Astrocyte (in vitro differentiated cells and primary cell): ENCODE measurements around the gene INSRR. TPM values are rescaled to one million over a fixed set of nuclear protein-coding genes. Genes with fewer than 3 reads are reported as not detected.

Experiments used
- DNase-seq: peaks from one replicate; pipeline ENCODE4 v3.0.0-alpha.2; 2010; ENCODE audit warnings: low read depth
- FAIRE-seq: peaks from 2 replicates; lab custom pipeline; 2011; peaks lifted over from hg19 to GRCh38; lab: Jason Lieb, UNC
- H2AFZ ChIP-seq: 2 replicates; pipeline ENCODE4 v1.6.0; 2012; ENCODE audit warnings: low read depth, low read length, inconsistent platforms
- H3K27ac ChIP-seq: 2 replicates; pipeline ENCODE4 v1.5.1; 2011; ENCODE audit warnings: low read depth, low read length, inconsistent platforms
- H3K27me3 ChIP-seq: 2 replicates; pipeline ENCODE4 v1.6.0; 2011; ENCODE audit warnings: low read length, inconsistent platforms; ENCODE audit not compliant: insufficient read depth
- H3K36me3 ChIP-seq: 2 replicates; pipeline ENCODE4 v1.5.1; 2011; ENCODE audit warnings: low read length, inconsistent platforms; ENCODE audit not compliant: insufficient read depth
- H3K4me1 ChIP-seq: 2 replicates; pipeline ENCODE4 v1.5.1; 2011; ENCODE audit warnings: low read length, inconsistent platforms; ENCODE audit not compliant: insufficient read depth
- H3K4me2 ChIP-seq: 2 replicates; pipeline ENCODE4 v1.6.0; 2012; ENCODE audit warnings: low read length, inconsistent platforms
- H3K4me3 ChIP-seq: 2 replicates; pipeline ENCODE4 v1.5.1; 2011; ENCODE audit warnings: low read depth, mild to moderate bottlenecking, low read length, inconsistent platforms; ENCODE audit not compliant: insufficient read depth
- H3K79me2 ChIP-seq: 2 replicates; pipeline ENCODE4 v1.6.0; 2012; ENCODE audit warnings: mild to moderate bottlenecking, low read length, inconsistent platforms; ENCODE audit not compliant: insufficient read depth
- H3K9ac ChIP-seq: 2 replicates; pipeline ENCODE4 v1.6.0; 2012; ENCODE audit warnings: mild to moderate bottlenecking, low read length, inconsistent platforms
- H3K9me3 ChIP-seq: 2 replicates; pipeline ENCODE4 v1.5.1; 2012; ENCODE audit warnings: low read depth, mild to moderate bottlenecking, low read length, inconsistent platforms; ENCODE audit not compliant: insufficient read depth
- H4K20me1 ChIP-seq: 2 replicates; pipeline ENCODE4 v1.6.0; 2012; ENCODE audit warnings: low read length, inconsistent platforms; ENCODE audit not compliant: insufficient read depth
- H3K27ac Mint-ChIP-seq: one replicate; pipeline ENCODE4 v1.8.0; 2021; ENCODE audit warnings: mild to moderate bottlenecking, mixed read lengths; ENCODE audit not compliant: unreplicated experiment
- H3K27me3 Mint-ChIP-seq: one replicate; pipeline ENCODE4 v1.8.0; 2021; ENCODE audit warnings: low read depth, mixed read lengths; ENCODE audit not compliant: unreplicated experiment
- H3K36me3 Mint-ChIP-seq: one replicate; pipeline ENCODE4 v1.8.0; 2021; ENCODE audit warnings: low read depth, mixed read lengths; ENCODE audit not compliant: unreplicated experiment
- H3K4me1 Mint-ChIP-seq: one replicate; pipeline ENCODE4 v1.8.0; 2021; ENCODE audit warnings: low read depth, mixed read lengths; ENCODE audit not compliant: unreplicated experiment
- H3K4me3 Mint-ChIP-seq: one replicate; pipeline ENCODE4 v1.8.0; 2021; ENCODE audit warnings: mild to moderate bottlenecking, moderate library complexity, mixed read lengths; ENCODE audit not compliant: unreplicated experiment
- H3K9me3 Mint-ChIP-seq: one replicate; pipeline ENCODE4 v1.8.0; 2021; ENCODE audit warnings: mild to moderate bottlenecking, mixed read lengths; ENCODE audit not compliant: unreplicated experiment
- EZH2 ChIP-seq: IDR thresholded peaks from 2 replicates; pipeline ENCODE4 v1.6.1; 2012; ENCODE audit warnings: mild to moderate bottlenecking, low read length, inconsistent platforms; ENCODE audit not compliant: insufficient read depth
- total RNA-seq: library from RNA; stranded (reverse); gene quantifications from 2 replicates; pipeline ENCODE4 v1.2.1, GENCODE V29; 2021
- TF ChIP-seq, protein P1 (sequence below): IDR thresholded peaks from 2 replicates; pipeline ENCODE4 v1.5.1; 2011; ENCODE audit warnings: low read depth, mild to moderate bottlenecking, inconsistent platforms, low read length, moderate library complexity; ENCODE audit not compliant: insufficient read depth

Gene INSRR
- total RNA-seq, 1 donor from 2014 or later = 0.05 TPM

DNA sequence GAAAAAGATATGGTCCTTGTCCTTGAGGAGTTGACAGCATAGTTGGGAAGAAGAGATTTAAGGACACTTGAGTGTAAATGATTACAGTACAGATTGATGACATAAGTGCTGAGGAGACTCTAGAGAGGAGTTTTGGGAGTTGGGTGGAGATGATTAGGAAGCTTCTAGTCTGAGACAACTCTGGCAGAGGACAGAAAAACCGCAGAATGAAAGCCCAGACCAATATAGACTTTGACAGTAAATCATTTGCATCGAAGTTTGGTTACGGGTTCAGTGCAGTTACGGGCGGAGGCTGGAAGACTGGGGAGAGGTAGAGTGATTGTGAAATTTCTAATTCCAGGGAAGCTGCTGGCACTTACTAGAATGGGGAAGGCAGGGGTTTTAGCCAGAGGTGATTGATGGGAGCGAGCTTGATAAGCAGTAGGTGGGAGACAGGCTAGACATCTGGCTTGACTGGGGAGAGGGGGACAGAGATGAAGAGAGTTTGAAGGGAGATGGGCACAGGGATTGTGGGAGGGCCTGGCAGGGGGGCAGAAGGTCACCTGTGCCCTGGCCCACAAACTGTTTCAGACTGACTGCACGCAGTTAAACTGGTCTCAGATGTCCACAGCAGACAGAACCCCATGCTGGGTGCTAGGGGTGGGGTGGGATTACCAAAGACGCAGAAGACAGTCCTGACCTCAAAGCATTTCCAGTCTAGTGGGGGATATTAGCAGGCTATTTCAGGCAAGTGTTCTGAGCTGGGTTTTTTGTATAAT lies 62.4 kb downstream of the INSRR start:
- DNase-seq (peak; percentile 47), FAIRE-seq (no peak)
- no peaks in the 10 kb centered on the region for H3K79me2 ChIP-seq
- H3K9me3 ChIP-seq = no peaks in the 10 kb centered on the region
- no peak for TF ChIP-seq EZH2
- TF ChIP-seq, protein P1, sequence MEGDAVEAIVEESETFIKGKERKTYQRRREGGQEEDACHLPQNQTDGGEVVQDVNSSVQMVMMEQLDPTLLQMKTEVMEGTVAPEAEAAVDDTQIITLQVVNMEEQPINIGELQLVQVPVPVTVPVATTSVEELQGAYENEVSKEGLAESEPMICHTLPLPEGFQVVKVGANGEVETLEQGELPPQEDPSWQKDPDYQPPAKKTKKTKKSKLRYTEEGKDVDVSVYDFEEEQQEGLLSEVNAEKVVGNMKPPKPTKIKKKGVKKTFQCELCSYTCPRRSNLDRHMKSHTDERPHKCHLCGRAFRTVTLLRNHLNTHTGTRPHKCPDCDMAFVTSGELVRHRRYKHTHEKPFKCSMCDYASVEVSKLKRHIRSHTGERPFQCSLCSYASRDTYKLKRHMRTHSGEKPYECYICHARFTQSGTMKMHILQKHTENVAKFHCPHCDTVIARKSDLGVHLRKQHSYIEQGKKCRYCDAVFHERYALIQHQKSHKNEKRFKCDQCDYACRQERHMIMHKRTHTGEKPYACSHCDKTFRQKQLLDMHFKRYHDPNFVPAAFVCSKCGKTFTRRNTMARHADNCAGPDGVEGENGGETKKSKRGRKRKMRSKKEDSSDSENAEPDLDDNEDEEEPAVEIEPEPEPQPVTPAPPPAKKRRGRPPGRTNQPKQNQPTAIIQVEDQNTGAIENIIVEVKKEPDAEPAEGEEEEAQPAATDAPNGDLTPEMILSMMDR = no peak
- Mint-ChIP-seq H3K4me1 (peaks cover 37% of the 10 kb centered on the region), H3K4me3 (no peak overlapping the region), H3K27ac (no peak overlapping the region), H3K27me3 (no peaks in the 10 kb centered on the region), H3K9me3 (no peaks in the 10 kb centered on the region), H3K36me3 (peaks cover 17% of the 10 kb centered on the region)
- H3K27ac ChIP-seq = no peak overlapping the region
- no peak overlapping the region for H3K4me2 ChIP-seq
- no peak overlapping the region for H2AFZ ChIP-seq
- peaks cover 12% of the 10 kb centered on the region for H3K4me1 ChIP-seq
- no peak overlapping the region for H3K9ac ChIP-seq
- H3K4me3 ChIP-seq = no peak overlapping the region
- H4K20me1 ChIP-seq = peaks cover 76% of the 10 kb centered on the region
- H3K27me3 ChIP-seq = no peaks in the 10 kb centered on the region
- peaks cover 58% of the 10 kb centered on the region for H3K36me3 ChIP-seq

DNA sequence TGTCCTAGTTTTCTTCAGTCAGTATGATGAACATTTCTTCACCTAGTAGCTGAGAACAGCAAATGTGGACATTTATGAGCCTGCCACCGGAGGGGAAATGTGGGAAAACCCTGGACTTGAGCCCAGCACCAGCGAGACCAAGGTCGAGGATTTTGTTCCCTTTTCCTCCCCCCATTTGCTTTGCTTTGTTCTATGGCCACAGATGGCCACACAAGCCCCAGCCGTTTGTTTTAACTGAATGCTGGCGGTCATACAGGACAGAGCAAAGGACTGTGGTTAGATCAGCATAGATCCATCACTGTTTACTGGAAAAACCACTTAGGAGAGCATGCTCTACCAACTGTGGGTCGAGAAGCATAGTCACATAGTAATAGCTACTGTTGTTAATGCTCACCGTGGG lies 63.1 kb downstream of the INSRR start:
- Histone ChIP-seq H3K36me3 (peaks cover 60% of the 10 kb centered on the region), H3K4me1 (peaks cover 12% of the 10 kb centered on the region), H3K9me3 (no peaks in the 10 kb centered on the region), H3K9ac (no peak overlapping the region), H2AFZ (no peak overlapping the region), H3K79me2 (peaks cover 4% of the 10 kb centered on the region), H3K27ac (no peak overlapping the region), H3K4me3 (no peak overlapping the region), H3K4me2 (no peak overlapping the region), H4K20me1 (peaks cover 76% of the 10 kb centered on the region), H3K27me3 (no peaks in the 10 kb centered on the region)
- H3K36me3 Mint-ChIP-seq = peaks cover 17% of the 10 kb centered on the region
- no peak overlapping the region for H3K4me3 Mint-ChIP-seq
- no peaks in the 10 kb centered on the region for H3K27me3 Mint-ChIP-seq
- peaks cover 35% of the 10 kb centered on the region for H3K4me1 Mint-ChIP-seq
- no peaks in the 10 kb centered on the region for H3K9me3 Mint-ChIP-seq
- TF ChIP-seq, protein P1 = no peak
- TF ChIP-seq EZH2 = no peak
- DNase-seq (peak; percentile 85), FAIRE-seq (no peak)
- H3K27ac Mint-ChIP-seq = peak overlapping the region; percentile 9

- no peaks in the 10 kb centered on the region for H3K9me3 ChIP-seq
- no peak overlapping the region for H2AFZ ChIP-seq
- TF ChIP-seq, protein P1 = no peak
- TF ChIP-seq EZH2 = no peak
- H3K79me2 ChIP-seq = peaks cover 4% of the 10 kb centered on the region
- Mint-ChIP-seq H3K9me3 (no peaks in the 10 kb centered on the region), H3K4me3 (no peak overlapping the region), H3K36me3 (peaks cover 17% of the 10 kb centered on the region), H3K27ac (peak overlapping the region; percentile 9), H3K27me3 (no peaks in the 10 kb centered on the region), H3K4me1 (peaks cover 35% of the 10 kb centered on the region)
- no peak for FAIRE-seq
- no peak overlapping the region for H3K4me2 ChIP-seq
- H3K4me1 ChIP-seq = peaks cover 12% of the 10 kb centered on the region
- peaks cover 57% of the 10 kb centered on the region for H3K36me3 ChIP-seq
- no peak overlapping the region for H3K27ac ChIP-seq
- H4K20me1 ChIP-seq = peaks cover 75% of the 10 kb centered on the region
- no peak overlapping the region for H3K9ac ChIP-seq
- H3K4me3 ChIP-seq = no peak overlapping the region
- H3K27me3 ChIP-seq = no peaks in the 10 kb centered on the region
- DNase-seq = no peak
These were observed 63.6 kb downstream of the INSRR start for GRCh38 chr1:156795374-156795733.
